H9 (cell line): ENCODE results near the gene FTH1. TPM values are rescaled to one million over a fixed set of nuclear protein-coding genes. Genes with fewer than 3 reads are reported as not detected.

Experiments used
- DNase-seq: peaks from one replicate; pipeline ENCODE4 v3.0.0-alpha.2; 2017
- H2AFZ ChIP-seq: one replicate; pipeline ENCODE4 v1.6.1; 2013; ENCODE audit warnings: mild to moderate bottlenecking, low read length, control low read depth, moderate library complexity
- H2AK5ac ChIP-seq: 2 replicates; pipeline ENCODE4 v1.6.1; 2013; ENCODE audit warnings: low read length, control low read depth, mixed read lengths; ENCODE audit not compliant: insufficient read length
- H2BK120ac ChIP-seq: one replicate; pipeline ENCODE4 v1.6.1; 2013; ENCODE audit warnings: low read depth, mild to moderate bottlenecking, low read length, control low read depth, inconsistent platforms; ENCODE audit not compliant: poor library complexity, severe bottlenecking
- H2BK12ac ChIP-seq: 2 replicates; pipeline ENCODE4 v1.6.1; 2013; ENCODE audit warnings: low read length, control low read depth, mixed read lengths, low read depth; ENCODE audit not compliant: insufficient read length
- H2BK15ac ChIP-seq: 2 replicates; pipeline ENCODE4 v1.6.1; 2013; ENCODE audit warnings: low read depth, low read length, control low read depth
- H2BK20ac ChIP-seq: one replicate; pipeline ENCODE4 v1.6.1; 2013; ENCODE audit warnings: low read depth, mild to moderate bottlenecking, low read length, control low read depth, inconsistent platforms; ENCODE audit not compliant: poor library complexity, severe bottlenecking
- H2BK5ac ChIP-seq: 2 replicates; pipeline ENCODE4 v1.6.1; 2013; ENCODE audit warnings: low read length, control low read depth, mixed read lengths; ENCODE audit not compliant: insufficient read length
- H3K14ac ChIP-seq: 2 replicates; pipeline ENCODE4 v1.6.1; 2013; ENCODE audit warnings: low read length, control low read depth; ENCODE audit not compliant: insufficient read depth
- H3K18ac ChIP-seq: 2 replicates; pipeline ENCODE4 v1.6.1; 2013; ENCODE audit warnings: low read depth, mild to moderate bottlenecking, mixed read lengths, low read length, control low read depth; ENCODE audit not compliant: insufficient read length
- H3K23ac ChIP-seq: 2 replicates; pipeline ENCODE4 v1.6.1; 2013; ENCODE audit warnings: low read length, control low read depth, mixed read lengths, low read depth; ENCODE audit not compliant: insufficient read length
- H3K23me2 ChIP-seq: 2 replicates; pipeline ENCODE4 v1.6.1; 2013; ENCODE audit warnings: low read depth, mild to moderate bottlenecking, mixed read lengths, low read length, control low read depth; ENCODE audit not compliant: insufficient read length, poor library complexity, severe bottlenecking
- H3K27ac ChIP-seq: 2 replicates; pipeline ENCODE4 v1.5.1; 2013; ENCODE audit warnings: low read length, control low read depth, mixed read lengths, low read depth; ENCODE audit not compliant: insufficient read length
- H3K27me3 ChIP-seq: 2 replicates; pipeline ENCODE4 v1.6.1; 2013; ENCODE audit warnings: low read length, control low read depth, inconsistent platforms; ENCODE audit not compliant: insufficient read depth
- H3K4ac ChIP-seq: 2 replicates; pipeline ENCODE4 v1.6.1; 2013; ENCODE audit warnings: low read depth, mild to moderate bottlenecking, control low read depth, inconsistent platforms, low read length, moderate library complexity
- H3K4me1 ChIP-seq: 2 replicates; pipeline ENCODE4 v1.6.1; 2013; ENCODE audit warnings: low read length, control low read depth, inconsistent platforms; ENCODE audit not compliant: insufficient read depth
- H3K4me2 ChIP-seq: 2 replicates; pipeline ENCODE4 v1.6.1; 2013; ENCODE audit warnings: low read length, control low read depth, mixed read lengths; ENCODE audit not compliant: insufficient read length, insufficient read depth
- H3K56ac ChIP-seq: 2 replicates; pipeline ENCODE4 v1.6.1; 2013; ENCODE audit warnings: low read depth, mild to moderate bottlenecking, mixed read lengths, low read length, control low read depth; ENCODE audit not compliant: insufficient read length
- H3K79me1 ChIP-seq: 2 replicates; pipeline ENCODE4 v1.6.1; 2013; ENCODE audit warnings: low read depth, mild to moderate bottlenecking, moderate library complexity, low read length, control low read depth, inconsistent platforms; ENCODE audit not compliant: insufficient read depth, poor library complexity, severe bottlenecking
- H3K79me2 ChIP-seq: 2 replicates; pipeline ENCODE4 v1.6.1; 2013; ENCODE audit warnings: low read length, control low read depth, inconsistent platforms; ENCODE audit not compliant: insufficient read depth
- H3K9ac ChIP-seq: 2 replicates; pipeline ENCODE4 v1.6.1; 2013; ENCODE audit warnings: low read length, control low read depth, mixed read lengths; ENCODE audit not compliant: insufficient read length; ENCODE audit errors: extremely low read depth
- H3K9me3 ChIP-seq: one replicate; pipeline ENCODE4 v1.6.1; 2013; ENCODE audit warnings: low read depth, low read length, inconsistent platforms; ENCODE audit not compliant: control insufficient read depth
- H3T11ph ChIP-seq: one replicate; pipeline ENCODE4 v1.6.1; 2013; ENCODE audit warnings: mild to moderate bottlenecking, low read length, control low read depth, inconsistent platforms
- H4K20me1 ChIP-seq: one replicate; pipeline ENCODE4 v1.6.1; 2013; ENCODE audit not compliant: control insufficient read depth, insufficient read length, insufficient read depth
- H4K5ac ChIP-seq: 2 replicates; pipeline ENCODE4 v1.6.1; 2013; ENCODE audit warnings: low read depth, mild to moderate bottlenecking, mixed read lengths, low read length, control low read depth; ENCODE audit not compliant: insufficient read length
- H4K8ac ChIP-seq: replicated peaks from 2 replicates; pipeline ENCODE4 v1.6.1; 2013; ENCODE audit warnings: low read length, control low read depth, mixed read lengths, low read depth; ENCODE audit not compliant: insufficient read length
- H4K91ac ChIP-seq: 2 replicates; pipeline ENCODE4 v1.6.1; 2013; ENCODE audit warnings: low read depth, mild to moderate bottlenecking, moderate library complexity, mixed read lengths, low read length, control low read depth; ENCODE audit not compliant: insufficient read length
- H3K27ac Mint-ChIP-seq, 3 experiments: 2 replicates in 2 of 3; 3 replicates in 1 of 3; pipeline ENCODE4 v1.8.0; 2020 to 2021; ENCODE audit warnings: mixed read lengths in 3 of 3, mild to moderate bottlenecking in 1 of 3, moderate library complexity in 1 of 3
- H3K27me3 Mint-ChIP-seq: 2 replicates; pipeline ENCODE4 v1.8.0; 2021; ENCODE audit warnings: low read depth, mild to moderate bottlenecking, moderate library complexity, mixed read lengths
- H3K36me3 Mint-ChIP-seq, 3 experiments: 2 replicates in 2 of 3; 3 replicates in 1 of 3; pipeline ENCODE4 v1.8.0; 2020 to 2021; ENCODE audit warnings: low read depth in 3 of 3, mixed read lengths in 3 of 3; ENCODE audit not compliant: insufficient read depth in 1 of 3
- H3K4me1 Mint-ChIP-seq, 2 experiments: 2 replicates each; pipeline ENCODE4 v1.8.0; 2020; ENCODE audit warnings: mixed read lengths in 2 of 2
- H3K4me3 Mint-ChIP-seq, 2 experiments: 2 replicates in 1 of 2; 3 replicates in 1 of 2; pipeline ENCODE4 v1.8.0; 2020 to 2021; ENCODE audit warnings: mild to moderate bottlenecking in 2 of 2, mixed read lengths in 2 of 2, moderate library complexity in 1 of 2
- H3K9me3 Mint-ChIP-seq, 2 experiments: 2 replicates in 1 of 2; 3 replicates in 1 of 2; pipeline ENCODE4 v1.8.0; 2020; ENCODE audit warnings: mild to moderate bottlenecking in 2 of 2, mixed read lengths in 2 of 2, moderate library complexity in 1 of 2
- WGBS: extraction: QIAGEN DNeasy Blood & Tissue Kit; methylation state at CpG from one replicate; pipeline ENCODE4 v1.1.7; 2013; ENCODE audit warnings: missing lambda C conversion rate, low lambda C conversion rate, mixed read lengths; ENCODE audit not compliant: insufficient read length; ENCODE audit errors: extremely low coverage; 5-methylcytosine and 5-hydroxymethylcytosine counted together
- total RNA-seq: library from RNA; stranded (reverse); gene quantifications from 2 replicates; pipeline ENCODE4 v1.2.1, GENCODE V29; 2021
- TF ChIP-seq, protein P1 (sequence below): fragments of 200-600 bp; sonication (generic); conservative IDR thresholded peaks from 3 replicates; pipeline ENCODE4 v1.8.0; 2021; ENCODE audit warnings: antibody characterized with exemption, mild to moderate bottlenecking

The FTH1 gene
- total RNA-seq, 1 experiment from 2014 or later = 1,505 TPM

DNA sequence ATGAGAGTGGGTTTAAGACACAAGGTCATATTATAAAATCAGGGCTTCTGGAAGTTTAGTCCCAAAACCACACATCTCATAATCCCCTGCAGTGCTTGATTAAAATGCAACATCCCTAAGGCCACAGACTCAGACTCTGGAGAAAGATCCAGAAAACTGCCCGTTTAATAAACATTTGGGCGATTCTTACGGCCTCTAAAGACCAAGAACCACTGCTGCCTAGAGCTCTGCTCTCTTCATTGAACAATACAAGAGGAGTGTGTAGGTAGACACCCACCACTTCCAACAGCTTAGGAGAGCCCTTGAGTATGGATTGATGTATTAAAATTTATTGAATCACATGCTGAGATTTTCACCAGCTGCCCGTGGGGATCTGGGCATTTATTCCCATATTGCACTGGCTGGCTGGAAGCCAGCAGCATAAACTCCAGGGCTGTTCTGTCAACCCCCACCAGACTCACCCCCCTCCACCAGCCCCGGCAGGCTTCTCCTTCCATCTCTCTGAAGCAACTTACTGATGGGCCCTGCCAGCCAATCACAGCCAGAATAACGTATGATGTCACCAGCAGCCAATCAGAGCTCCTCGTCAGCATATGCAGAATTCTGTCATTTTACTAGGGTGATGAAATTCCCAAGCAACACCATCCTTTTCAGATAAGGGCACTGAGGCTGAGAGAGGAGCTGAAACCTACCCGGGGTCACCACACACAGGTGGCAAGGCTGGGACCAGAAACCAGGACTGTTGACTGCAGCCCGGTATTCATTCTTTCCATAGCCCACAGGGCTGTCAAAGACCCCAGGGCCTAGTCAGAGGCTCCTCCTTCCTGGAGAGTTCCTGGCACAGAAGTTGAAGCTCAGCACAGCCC, 18.0 kb downstream of the FTH1 start:
- Histone ChIP-seq H4K8ac (no peak overlapping the region), H3K79me2 (no peaks in the 10 kb centered on the region), H4K20me1 (no peaks in the 10 kb centered on the region), H2BK15ac (no peak overlapping the region), H2AFZ (no peak overlapping the region), H3K27me3 (no peaks in the 10 kb centered on the region), H4K91ac (no peak overlapping the region), H4K5ac (no peak overlapping the region), H3K4me2 (no peak overlapping the region), H3K4ac (no peak overlapping the region; the same call in 1 of the 2 replicates), H2BK120ac (peak overlapping the region; percentile 40), H3K9ac (no peak overlapping the region), H3K14ac (peak overlapping the region; percentile 48; the same call in 1 of the 2 replicates), H2AK5ac (no peak overlapping the region), H3K56ac (no peak overlapping the region), H3T11ph (no peak overlapping the region), H2BK20ac (no peak overlapping the region), H3K18ac (peak overlapping the region; percentile 56), H3K23me2 (no peaks in the 10 kb centered on the region), H3K27ac (no peak overlapping the region), H3K23ac (no peak overlapping the region), H2BK5ac (no peak overlapping the region), H2BK12ac (no peak overlapping the region), H3K79me1 (no peaks in the 10 kb centered on the region), H3K9me3 (no peaks in the 10 kb centered on the region), H3K4me1 (no peaks in the 10 kb centered on the region; the same call in 1 of the 2 replicates)
- Mint-ChIP-seq H3K4me1 (peaks cover 0 to 16% of the 10 kb centered on the region in 2 experiments; a peak in 3 of 4 replicates), H3K27me3 (peaks cover 13% of the 10 kb centered on the region), H3K36me3 (no peaks in the 10 kb centered on the region), H3K4me3 (peak overlapping the region in 1 of 2 experiments; percentile 55; a peak in 1 of 5 replicates), H3K27ac (peak overlapping the region in 2 of 3 experiments; percentile 62 to 85; a peak in 3 of 7 replicates), H3K9me3 (no peaks in the 10 kb centered on the region; a peak in 1 of 5 replicates)
- DNase-seq = peak; percentile 81
- no CpG with 5 or more reads among the region's 9 CpGs for WGBS
- TF ChIP-seq, protein P1, sequence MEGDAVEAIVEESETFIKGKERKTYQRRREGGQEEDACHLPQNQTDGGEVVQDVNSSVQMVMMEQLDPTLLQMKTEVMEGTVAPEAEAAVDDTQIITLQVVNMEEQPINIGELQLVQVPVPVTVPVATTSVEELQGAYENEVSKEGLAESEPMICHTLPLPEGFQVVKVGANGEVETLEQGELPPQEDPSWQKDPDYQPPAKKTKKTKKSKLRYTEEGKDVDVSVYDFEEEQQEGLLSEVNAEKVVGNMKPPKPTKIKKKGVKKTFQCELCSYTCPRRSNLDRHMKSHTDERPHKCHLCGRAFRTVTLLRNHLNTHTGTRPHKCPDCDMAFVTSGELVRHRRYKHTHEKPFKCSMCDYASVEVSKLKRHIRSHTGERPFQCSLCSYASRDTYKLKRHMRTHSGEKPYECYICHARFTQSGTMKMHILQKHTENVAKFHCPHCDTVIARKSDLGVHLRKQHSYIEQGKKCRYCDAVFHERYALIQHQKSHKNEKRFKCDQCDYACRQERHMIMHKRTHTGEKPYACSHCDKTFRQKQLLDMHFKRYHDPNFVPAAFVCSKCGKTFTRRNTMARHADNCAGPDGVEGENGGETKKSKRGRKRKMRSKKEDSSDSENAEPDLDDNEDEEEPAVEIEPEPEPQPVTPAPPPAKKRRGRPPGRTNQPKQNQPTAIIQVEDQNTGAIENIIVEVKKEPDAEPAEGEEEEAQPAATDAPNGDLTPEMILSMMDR = no peak
